K562 (cell line): ENCODE measurements around the gene SLC6A6. TPM values are rescaled to one million over a fixed set of nuclear protein-coding genes. Genes with fewer than 3 reads are reported as not detected.

Experiments used
- ATAC-seq: fragments of 200-7000 bp; cut with Tn5 transposase; 3 replicates; pipeline ENCODE4 v1.9.1; 2020; ENCODE audit warnings: moderate library complexity
- BruUV-seq: library from RNA; stranded (reverse); fragments of 400-500 nt; replicated peaks from 2 replicates; lab custom pipeline; 2021; lab: Mats Ljungman, UMichigan
- CTCF ChIA-PET: fragments of 300-600 bp; formaldehyde crosslinking; extraction: SDS; loops from one replicate; lab custom pipeline; 2021; ENCODE audit warnings: low intra/inter-chr PET ratio; lab: Yijun Ruan, JAX
- POLR2A ChIA-PET: fragments of 300-600, 350-650 bp; sonication (Branson Sonifier 250); formaldehyde crosslinking; extraction: SDS; loops from one replicate; lab custom pipeline; 2021; ENCODE audit warnings: antibody characterized with exemption, inconsistent platforms; lab: Yijun Ruan, JAX
- DNase-seq, 4 experiments: peaks; one replicate each; pipeline versions ENCODE4 v3.0.0 to v3.0.0-alpha.2; 2011 to 2018; ENCODE audit warnings: low spot score in 3 of 4, mixed read lengths in 3 of 4; ENCODE audit errors: extremely low read depth in 1 of 4
- FAIRE-seq: peaks from 2 replicates; lab custom pipeline; 2011; peaks lifted over from hg19 to GRCh38; lab: Jason Lieb, UNC
- H2AFZ ChIP-seq: 2 replicates; pipeline ENCODE4 v1.6.0; 2011; ENCODE audit warnings: low read depth, low read length, control low read depth, inconsistent platforms
- H3K27ac ChIP-seq: fragments of 200-600 bp; 3 replicates; pipeline ENCODE4 v1.8.0; 2011; ENCODE audit warnings: low read depth, mild to moderate bottlenecking, control low read depth, inconsistent platforms, low read length, moderate library complexity, mixed read lengths; ENCODE audit errors: extremely low read depth
- H3K27me3 ChIP-seq, 2 experiments: fragments of 300-600 bp in 1 of 2; 2 replicates in 1 of 2; 3 replicates in 1 of 2; pipeline versions ENCODE4 v1.6.0 to v1.8.0; 2011; ENCODE audit warnings: inconsistent platforms in 2 of 2, low read length in 2 of 2, mild to moderate bottlenecking in 1 of 2, mixed read lengths in 1 of 2, moderate library complexity in 1 of 2; ENCODE audit not compliant: control insufficient read depth in 2 of 2, insufficient read depth in 2 of 2
- H3K36me3 ChIP-seq: fragments of 300-600 bp; 3 replicates; pipeline ENCODE4 v1.8.0; 2011; ENCODE audit warnings: mild to moderate bottlenecking, low read length, inconsistent platforms; ENCODE audit not compliant: control insufficient read depth, insufficient read depth
- H3K4me1 ChIP-seq, 2 experiments: fragments of 200-600 bp in 1 of 2; replicated peaks in 1 of 2; 2 replicates in 1 of 2; 3 replicates in 1 of 2; pipeline versions ENCODE4 v1.5.1 to v1.8.0; 2011; ENCODE audit warnings: inconsistent platforms in 2 of 2, low read length in 2 of 2, mild to moderate bottlenecking in 1 of 2, mixed read lengths in 1 of 2, moderate library complexity in 1 of 2; ENCODE audit not compliant: control insufficient read depth in 2 of 2, insufficient read depth in 2 of 2
- H3K4me2 ChIP-seq: 2 replicates; pipeline ENCODE4 v1.6.1; 2011; ENCODE audit warnings: low read length, control low read depth, inconsistent platforms, mixed read lengths; ENCODE audit not compliant: insufficient read depth
- H3K4me3 ChIP-seq: fragments of 200-600 bp; sonication (generic), shearing (Covaris generic); 2 replicates; pipeline ENCODE4 v1.5.1; 2016; ENCODE audit warnings: control low read depth, inconsistent platforms
- H3K79me2 ChIP-seq: fragments of 200-600 bp; 3 replicates; pipeline ENCODE4 v1.8.0; 2011; ENCODE audit warnings: low read length, inconsistent platforms; ENCODE audit not compliant: control insufficient read depth, insufficient read depth
- H3K9ac ChIP-seq, 2 experiments: 2 replicates each; pipeline versions ENCODE4 v1.6.0 to v1.6.1; 2011; ENCODE audit warnings: low read depth in 2 of 2, low read length in 2 of 2, control low read depth in 1 of 2, inconsistent platforms in 1 of 2, mild to moderate bottlenecking in 1 of 2, mixed read lengths in 1 of 2; ENCODE audit not compliant: insufficient read depth in 1 of 2
- H3K9me1 ChIP-seq: one replicate; pipeline ENCODE4 v1.6.0; 2011; ENCODE audit warnings: inconsistent platforms, mild to moderate bottlenecking, low read length, moderate library complexity; ENCODE audit not compliant: control insufficient read depth, insufficient read depth
- H3K9me3 ChIP-seq: replicated peaks from 2 replicates; pipeline ENCODE4 v1.5.1; 2011; ENCODE audit warnings: low read depth, low read length, inconsistent platforms; ENCODE audit not compliant: control insufficient read depth, insufficient read depth
- H4K20me1 ChIP-seq: replicated peaks from 2 replicates; pipeline ENCODE4 v1.6.1; 2011; ENCODE audit warnings: low read length, inconsistent platforms, mixed read lengths; ENCODE audit not compliant: control insufficient read depth, insufficient read depth
- ARNT ChIP-seq, 2 experiments: fragments of 450-650 bp; IDR thresholded peaks; 2 replicates each; pipeline ENCODE4 v1.6.1; 2016; ENCODE audit warnings: mild to moderate bottlenecking in 1 of 2
- ESRRA ChIP-seq: fragments of 450-650 bp; IDR thresholded peaks from 2 replicates; pipeline ENCODE4 v1.6.1; 2014; ENCODE audit warnings: low read depth, mild to moderate bottlenecking, moderate library complexity, borderline replicate concordance
- FOXA3 ChIP-seq, 2 experiments: fragments of 450-650 bp in 1 of 2; sonication (generic) in 1 of 2; formaldehyde crosslinking; IDR thresholded peaks in 1 of 2; conservative IDR thresholded peaks in 1 of 2; 2 replicates each; pipeline versions ENCODE4 v1.4.0 to v1.8.0; 2020 to 2022; ENCODE audit warnings: mild to moderate bottlenecking in 2 of 2, missing genetic modification reagents in 1 of 2
- HDAC8 ChIP-seq: fragments of 450-650 bp; IDR thresholded peaks from 2 replicates; pipeline ENCODE4 v1.6.1; 2016; ENCODE audit warnings: mild to moderate bottlenecking, missing genetic modification characterization, moderate library complexity, missing compliant biosample characterization
- MAFK ChIP-seq: IDR thresholded peaks from 2 replicates; pipeline ENCODE4 v1.6.1; 2011; ENCODE audit warnings: low read length, improper control_type of control experiment
- PHB2 ChIP-seq: fragments of 450-650 bp; IDR thresholded peaks from 2 replicates; pipeline ENCODE4 v1.6.1; 2017; ENCODE audit warnings: low read depth
- RB1 ChIP-seq: fragments of 450-650 bp; IDR thresholded peaks from 2 replicates; pipeline ENCODE4 v1.6.1; 2017; ENCODE audit warnings: low read depth, mild to moderate bottlenecking
- RBM22 ChIP-seq: fragments of 200-400 bp; formaldehyde crosslinking; IDR thresholded peaks from 2 replicates; pipeline ENCODE4 v1.6.1; 2018; ENCODE audit warnings: low read length, low read depth; ENCODE audit not compliant: poor library complexity, severe bottlenecking
- RBM25 ChIP-seq: fragments of 200-400 bp; formaldehyde crosslinking; IDR thresholded peaks from 2 replicates; pipeline ENCODE4 v1.6.1; 2018; ENCODE audit warnings: low read length, low read depth, moderate library complexity; ENCODE audit not compliant: severe bottlenecking
- TRIM24 ChIP-seq, 2 experiments: fragments of 450-650 bp; IDR thresholded peaks; 2 replicates each; pipeline ENCODE4 v1.6.1; 2016
- WHSC1 ChIP-seq: IDR thresholded peaks from one replicate; pipeline ENCODE4 v1.6.1; 2012; ENCODE audit warnings: low read length, control low read depth, inconsistent platforms
- ZFP30 ChIP-seq: fragments of 250-450 bp; sonication (Bioruptor Pico); IDR thresholded peaks from 2 replicates; pipeline ENCODE4 v1.8.0; 2022; ENCODE audit warnings: moderate library complexity, mild to moderate bottlenecking, inconsistent platforms, borderline replicate concordance
- ZNF318 ChIP-seq, 2 experiments: fragments of 450-650 bp; IDR thresholded peaks; 2 replicates each; pipeline ENCODE4 v1.6.1; 2016; ENCODE audit warnings: mild to moderate bottlenecking in 2 of 2, borderline replicate concordance in 1 of 2, low read depth in 1 of 2, moderate library complexity in 1 of 2
- WGBS: fragments of 100-300 bp; shearing (Covaris generic); methylation state at CpG from one replicate; pipeline ENCODE4 v1.1.6; 2016; ENCODE audit warnings: low coverage, mixed read lengths; ENCODE audit not compliant: insufficient coverage; ENCODE audit errors: missing lambda C conversion rate; 5-methylcytosine and 5-hydroxymethylcytosine counted together
- in situ Hi-C: fragments of 300-500 bp; cut with MboI; formaldehyde crosslinking; loops from 4 replicates; pipeline ENCODE4 v1.15.0; 2018; ENCODE audit warnings: inconsistent platforms, mixed read lengths
- intact Hi-C: fragments of 100-400 bp; cut with micrococcal nuclease; formaldehyde crosslinking; loops from 2 replicates; pipeline ENCODE4 v1.14.2; 2022
- polyA plus RNA-seq, 8 experiments: library from polyadenylated mRNA; depleted of rRNA in 4 of 8; stranded (reverse) in 5 of 8; unstranded in 3 of 8; fragments of >200 nt; fragmentation: Nextera tagmentation in 2 of 8; fragmentation: Illumina TruSeq in 1 of 8; extraction: Ambion mirVana in 2 of 8; extraction: Trizol in 1 of 8; gene quantifications; 2 replicates each; pipeline versions ENCODE4 v1.2.1 to v1.2.3, GENCODE V29; 2011 to 2014; ENCODE audit warnings: inconsistent platforms in 1 of 8, missing spikeins in 1 of 8
- total RNA-seq, 7 experiments: library from RNA; depleted of rRNA in 6 of 7; stranded (reverse); fragments of >200 nt in 6 of 7; fragmentation: Illumina TruSeq in 2 of 7; extraction: Trizol in 2 of 7; gene quantifications; 2 replicates each; pipeline versions ENCODE4 v1.2.1 to v1.2.3, GENCODE V29; 2011 to 2021; ENCODE audit warnings: low replicate concordance in 1 of 7

The SLC6A6 gene
- total and polyA plus RNA-seq, 9 of the 15 experiments (the other 6 are each of a cell fraction or from before 2014, with no cell fraction given) = 12.3 to 203 (median 93.2) TPM

- TF ChIP-seq RBM22 (peak; percentile 32), ESRRA (no peak), RBM25 (peak; percentile 18)
Observed at GRCh38 chr3:14481646-14482036, 79.2 kb downstream of the SLC6A6 start (continued).

DNA sequence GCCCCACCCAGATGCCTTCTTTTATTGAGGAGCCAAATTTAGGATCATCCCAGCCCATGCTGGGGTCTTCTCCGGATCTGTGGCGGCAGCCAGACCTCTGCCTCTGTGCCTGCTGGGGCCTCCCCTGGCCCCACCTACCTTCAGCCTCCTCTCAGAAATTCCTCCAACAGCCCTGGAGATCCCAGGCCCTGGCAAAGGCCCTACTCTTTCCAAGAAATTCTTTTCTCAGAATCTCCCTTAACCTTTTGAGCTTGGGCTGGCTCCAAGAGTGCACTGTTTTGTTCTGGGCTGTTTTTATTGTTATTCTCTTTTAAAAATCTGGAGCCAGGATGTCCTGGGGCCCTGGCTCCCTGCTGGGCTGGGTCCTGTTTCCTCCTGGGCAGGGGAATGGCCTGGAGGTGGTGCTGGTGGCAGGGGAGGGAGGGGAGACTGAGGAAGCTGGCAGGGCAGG, 79.9 kb downstream of the SLC6A6 start:
- ChIA-PET CTCF (interaction anchor here (0.6 kb wide), 1 partner anchor 126 kb away, joined by 3 read pairs; no protein-coding TSS in a partner anchor), POLR2A (no interaction called here)
- in situ Hi-C loops = no loop called here
- DNase-seq (no peak), FAIRE-seq (no peak), ATAC-seq (no peak)
- TF ChIP-seq MAFK (no peak), PHB2 (no peak), ZNF318 (IDR thresholded peaks at IDR 0.05; ENCODE audit: borderline replicate concordance in 1 of 2, low read depth in 1 of 2) (no peak), ARNT (IDR thresholded peaks at IDR 0.05) (no peak), RB1 (no peak), HDAC8 (tag) (no peak), ZFP30 (CRISPR knock-in tag) (no peak), FOXA3 (CRISPR knock-in tag; conservative IDR thresholded peaks at IDR 0.05 in 1 of 2, IDR thresholded peaks at IDR 0.05 in 1 of 2) (no peak), WHSC1 (no peak), TRIM24 (IDR thresholded peaks at IDR 0.05) (no peak)
- Histone ChIP-seq H3K27ac (no peak overlapping the region), H3K4me1 (peaks cover 0 to 11% of the 10 kb centered on the region in 2 experiments; a peak in 2 of 5 replicates), H3K79me2 (no peaks in the 10 kb centered on the region), H3K9ac (no peak overlapping the region; a peak in 1 of 4 replicates), H3K4me3 (no peak overlapping the region), H4K20me1 (0 out of 2 replicates have a peak, but pooled peaks cover 2% of the 10 kb centered on the region), H3K9me3 (no peaks in the 10 kb centered on the region), H3K36me3 (peaks cover 99% of the 10 kb centered on the region), H3K9me1 (no peaks in the 10 kb centered on the region), H2AFZ (no peak overlapping the region), H3K27me3 (no peaks in the 10 kb centered on the region), H3K4me2 (no peak overlapping the region)
- intact Hi-C loops = no loop called here
- BruUV-seq = no TSS peak
- 87% methylated on average over 2 of the region's 2 CpGs for WGBS
